NCI-H1436 treated with DMSO at 0.1 percent for 48 hours (cell line): ENCODE data around the gene SLC38A3.

Source experiments
- DNase-seq: peaks from one replicate; lab custom pipeline; 2025; lab: John Stamatoyannopoulos, UW

The SLC38A3 gene

DNA sequence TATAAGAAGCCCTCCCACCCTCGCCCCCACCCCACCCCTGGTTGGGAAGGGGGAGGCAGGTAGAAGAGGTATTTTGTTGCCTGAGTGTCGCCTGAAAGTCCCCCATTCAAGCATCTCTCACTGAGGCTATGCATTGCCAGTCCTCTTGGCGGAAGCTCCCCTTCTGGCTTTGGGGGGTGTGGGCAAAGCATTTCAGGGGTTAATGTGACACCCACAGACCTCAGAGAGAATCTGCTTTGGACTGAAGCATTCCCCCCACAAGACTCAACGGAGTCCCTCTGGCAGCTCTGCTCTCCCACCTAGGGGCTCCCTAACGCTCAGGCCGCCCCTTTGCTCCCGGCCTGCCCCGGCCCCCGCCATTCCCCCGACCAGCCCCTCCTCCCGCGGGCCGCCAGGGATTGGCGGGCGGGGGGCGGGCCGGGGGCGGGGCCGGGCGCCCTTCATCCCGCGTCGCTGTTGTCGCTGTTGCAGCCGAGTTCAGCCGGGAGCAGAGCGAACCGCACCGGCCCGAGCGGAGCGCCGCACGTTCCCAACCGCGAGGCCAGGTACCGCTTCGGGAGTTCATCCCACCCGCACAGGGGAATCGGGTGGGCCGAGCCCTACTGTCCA lies at the start of gene SLC38A3:
Gene SLC38A3, plus strand, starts transcription at position 468 of the 609 bp plus-strand sequence. CDS start 8,929 bp downstream, outside the sequence.
- no peak for DNase-seq

DNA sequence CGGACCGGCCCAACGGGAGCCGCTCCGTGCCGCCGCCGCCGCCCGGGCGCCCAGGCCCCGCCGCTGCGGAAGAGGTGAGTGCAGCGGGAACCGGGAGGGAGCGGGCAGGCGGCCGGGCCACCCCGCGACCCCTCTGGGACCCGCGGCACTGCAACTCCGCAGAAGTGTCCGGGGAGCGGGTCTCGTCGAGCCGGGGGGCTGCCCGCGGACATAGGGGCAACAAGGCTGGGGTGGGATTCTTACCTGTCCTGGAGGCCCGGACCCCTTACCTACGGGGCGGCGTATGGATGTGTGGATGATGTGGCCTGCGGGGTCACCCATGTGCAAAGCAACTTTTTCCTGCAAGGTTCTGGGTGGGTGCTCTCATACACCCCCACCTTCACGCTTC lies 49.6 kb upstream of the SLC38A3 start:
- no peak for DNase-seq

DNA sequence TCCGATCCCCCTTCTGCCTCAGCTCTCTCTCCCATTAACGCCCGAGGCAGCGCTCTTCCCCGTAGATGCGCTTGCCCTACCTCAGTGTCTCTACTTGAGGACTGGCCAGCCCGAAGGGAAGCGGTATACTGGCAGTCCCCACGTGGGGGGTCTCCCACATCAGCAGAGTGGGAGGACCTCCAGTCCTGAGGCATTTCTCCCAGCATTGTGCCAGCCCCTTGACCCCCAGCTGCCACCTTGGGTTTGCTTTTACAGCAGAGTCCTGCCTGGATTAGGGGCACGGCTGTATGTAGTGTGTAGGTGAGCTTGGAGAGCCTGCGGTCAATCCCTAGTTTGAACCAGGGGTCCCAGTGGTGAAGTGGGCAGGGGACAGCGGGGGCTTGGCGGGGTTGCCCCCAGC lies 49.2 kb upstream of the SLC38A3 start:
- no peak for DNase-seq

DNA sequence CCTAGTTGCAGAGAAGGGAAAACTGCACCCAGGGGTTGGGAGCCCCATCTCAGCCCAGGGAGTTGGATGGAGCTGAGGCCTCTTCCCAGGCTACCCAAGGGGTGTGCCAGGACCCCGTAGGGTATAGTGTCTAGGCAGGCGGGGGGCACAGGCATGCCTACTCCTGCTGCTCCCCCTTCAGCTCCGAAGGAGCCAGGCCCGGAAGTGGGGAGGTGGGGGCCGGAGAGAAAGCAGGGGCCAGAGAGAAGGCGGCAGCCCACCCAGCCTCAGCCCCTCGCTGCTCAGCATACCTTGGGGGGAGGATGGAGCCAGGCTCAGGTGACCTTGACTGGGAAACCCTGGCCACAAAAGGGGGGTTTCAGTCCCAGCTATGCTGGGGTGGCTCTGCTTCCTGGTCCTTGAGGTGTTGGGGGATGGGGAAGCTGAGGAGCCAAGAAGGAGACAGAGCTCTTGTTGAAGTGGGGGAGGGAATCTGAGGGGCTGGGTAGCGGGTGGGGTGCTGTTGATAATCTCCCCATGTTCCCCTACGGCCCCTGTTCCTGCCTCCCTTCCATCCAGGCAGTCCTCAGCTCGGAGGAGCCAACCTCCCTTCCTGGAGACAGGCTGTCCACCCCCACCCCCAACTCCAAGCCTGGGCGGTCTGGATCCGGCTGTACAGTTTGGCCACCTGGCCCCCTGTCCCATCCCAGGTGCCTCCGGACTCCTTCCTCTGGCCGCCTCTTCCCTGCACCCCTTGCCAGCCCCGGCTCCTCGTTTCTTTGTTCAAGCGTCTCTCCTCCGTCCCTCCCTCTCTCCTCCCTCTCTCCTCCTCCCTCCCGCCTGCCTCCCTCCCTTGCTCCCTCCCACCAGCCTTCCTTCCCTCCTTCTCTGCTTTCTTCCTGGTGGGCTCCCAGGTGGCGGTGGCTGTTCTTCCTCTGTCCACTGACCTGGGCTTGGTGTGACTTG lies 48.2 kb upstream of the SLC38A3 start:
- no peak for DNase-seq

DNA sequence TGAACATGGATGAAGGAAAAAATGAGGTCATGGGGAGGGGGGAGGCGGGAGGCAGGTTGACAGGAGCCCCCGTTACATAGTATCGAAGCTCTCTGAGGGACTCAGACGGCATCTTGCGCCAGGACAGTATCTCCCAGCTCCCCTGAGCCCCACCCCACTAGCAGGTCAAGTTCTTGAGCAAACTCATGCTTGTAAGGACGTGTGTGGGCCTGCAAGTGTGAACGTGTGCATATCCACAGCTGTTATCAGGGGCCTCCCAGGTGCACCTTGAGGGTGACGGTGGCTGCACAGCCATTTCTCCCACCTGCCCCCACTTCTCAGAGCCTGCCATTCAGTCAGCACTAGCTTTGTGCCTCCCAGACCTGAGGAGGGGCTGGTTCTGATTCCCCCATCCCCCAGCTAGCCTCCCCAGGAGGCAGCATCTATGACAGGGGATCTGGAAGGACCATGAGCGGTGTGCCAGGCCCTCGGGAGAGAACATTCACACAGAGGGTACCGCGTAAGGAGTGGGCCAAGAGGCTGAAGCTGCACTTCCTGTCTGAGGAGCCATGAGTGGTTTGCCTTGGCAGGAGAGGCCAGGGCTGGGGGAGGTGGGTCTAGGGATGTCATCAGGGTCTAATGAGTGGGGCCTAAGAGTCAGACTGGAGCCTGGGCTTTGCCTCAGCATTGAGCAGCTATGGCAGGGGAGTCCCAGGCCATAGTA lies 47.1 kb upstream of the SLC38A3 start:
- no peak for DNase-seq

DNA sequence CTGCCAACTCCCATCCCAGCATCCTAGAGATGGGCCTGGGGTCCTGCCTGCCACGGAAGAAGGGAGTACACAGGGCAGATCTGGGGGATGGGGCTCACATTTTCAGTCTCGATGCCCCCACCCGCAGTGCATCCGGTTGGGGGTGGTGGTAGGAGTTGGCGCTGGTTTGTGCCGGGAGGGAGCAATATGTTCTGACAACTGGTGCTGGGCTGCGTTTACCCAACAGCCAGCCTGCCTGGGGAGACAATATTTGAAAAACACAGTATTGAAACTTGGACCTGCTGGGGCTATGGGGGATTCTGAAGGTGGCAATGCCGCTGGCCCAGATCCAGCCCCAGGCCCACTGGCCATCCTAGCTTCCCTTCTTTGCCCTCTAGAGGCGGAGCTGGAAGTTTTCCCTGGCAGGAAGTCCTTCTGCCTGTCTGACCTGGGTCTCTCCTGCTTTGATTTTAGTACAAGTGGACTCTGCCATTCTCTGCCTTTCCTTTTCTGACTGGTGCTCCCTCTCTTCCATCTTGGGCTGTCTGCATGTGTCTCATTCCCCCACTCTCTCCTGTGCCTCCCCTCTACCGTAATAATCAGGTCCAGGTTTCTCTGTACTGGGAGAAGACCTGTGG lies 46.4 kb upstream of the SLC38A3 start:
- no peak for DNase-seq

DNA sequence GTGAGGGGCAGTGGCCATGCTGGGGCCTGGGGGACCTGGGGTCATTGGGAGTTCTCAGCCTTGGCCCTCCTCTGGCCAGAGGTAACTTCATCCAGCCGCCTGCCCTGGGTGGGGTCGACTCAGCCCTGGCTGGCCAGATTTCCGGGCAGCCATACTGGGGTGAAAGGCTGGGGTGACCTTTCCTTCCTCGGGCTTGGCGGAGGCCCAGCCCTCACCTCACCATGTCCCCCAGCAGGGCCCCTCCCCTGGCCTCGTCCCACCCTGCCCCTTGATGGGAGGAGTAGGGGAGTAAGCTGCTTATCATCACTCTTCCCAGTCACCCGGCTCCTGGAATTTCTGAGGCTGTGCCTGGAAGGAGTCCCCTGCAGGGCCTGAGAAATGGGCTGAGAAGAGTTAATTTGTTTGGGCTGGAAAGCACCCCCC lies 44.5 kb upstream of the SLC38A3 start:
- DNase-seq = no peak

DNA sequence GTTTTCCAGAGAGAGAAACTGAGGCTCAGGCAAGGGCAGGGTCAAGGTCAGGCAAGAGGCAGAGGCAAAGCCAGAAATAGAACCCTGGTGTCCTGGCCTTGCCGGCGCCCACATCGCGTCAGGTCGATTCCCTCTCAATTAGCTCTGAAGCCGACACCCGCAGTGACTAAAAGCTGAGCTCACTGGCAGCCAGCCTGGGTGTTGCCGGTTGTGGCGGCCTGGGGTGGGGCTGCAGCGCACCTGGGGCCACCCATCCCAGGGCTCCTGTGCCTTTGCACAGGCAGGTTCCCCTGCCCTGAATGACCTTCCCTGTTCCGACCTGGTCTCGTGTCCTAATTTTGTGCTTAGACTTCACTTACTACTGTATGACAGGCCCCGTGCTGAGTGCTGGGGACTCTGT lies 43.8 kb upstream of the SLC38A3 start:
- DNase-seq = no peak

DNA sequence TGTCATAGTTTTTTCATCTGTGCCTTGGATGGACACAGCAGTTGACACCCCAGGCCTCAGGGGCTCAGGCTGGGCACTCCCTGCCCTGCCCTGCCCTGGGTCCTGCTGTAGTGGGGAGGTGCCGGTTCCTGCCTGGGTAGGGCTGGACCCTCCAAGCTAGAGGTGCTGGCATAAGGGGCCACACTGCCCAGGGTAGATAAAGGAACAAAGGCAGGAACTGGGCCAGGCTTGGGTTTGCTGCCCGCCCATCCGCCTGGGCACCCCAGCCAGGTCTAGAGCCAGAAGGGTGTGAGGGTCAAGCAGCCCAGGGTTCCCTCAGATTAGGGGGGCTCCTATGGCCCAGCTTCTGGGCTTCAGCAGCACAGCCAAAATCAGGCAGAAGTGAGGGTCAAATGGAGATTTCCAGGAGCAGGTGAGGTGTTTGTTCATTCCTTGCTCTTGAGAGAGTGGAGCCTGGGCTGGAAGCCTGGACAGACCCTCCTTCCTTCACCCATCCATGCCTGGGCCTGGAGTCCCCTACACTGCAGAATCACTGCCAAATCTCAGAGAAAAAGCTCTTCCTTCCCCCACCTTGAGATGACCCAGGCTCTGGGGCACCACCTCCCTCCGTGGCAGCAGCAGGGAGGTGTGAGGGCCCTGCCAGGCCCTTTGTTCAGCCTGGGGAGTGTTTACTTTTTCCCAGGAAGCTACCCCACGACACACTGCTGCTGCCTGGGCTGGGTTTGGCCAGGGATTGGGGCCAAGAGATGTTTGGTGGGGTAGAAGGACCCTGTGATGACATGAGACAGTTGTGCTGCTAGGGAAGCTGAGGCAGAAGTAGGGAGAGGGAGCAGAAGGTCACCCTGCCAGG lies 42.8 kb upstream of the SLC38A3 start:
- DNase-seq = no peak

DNA sequence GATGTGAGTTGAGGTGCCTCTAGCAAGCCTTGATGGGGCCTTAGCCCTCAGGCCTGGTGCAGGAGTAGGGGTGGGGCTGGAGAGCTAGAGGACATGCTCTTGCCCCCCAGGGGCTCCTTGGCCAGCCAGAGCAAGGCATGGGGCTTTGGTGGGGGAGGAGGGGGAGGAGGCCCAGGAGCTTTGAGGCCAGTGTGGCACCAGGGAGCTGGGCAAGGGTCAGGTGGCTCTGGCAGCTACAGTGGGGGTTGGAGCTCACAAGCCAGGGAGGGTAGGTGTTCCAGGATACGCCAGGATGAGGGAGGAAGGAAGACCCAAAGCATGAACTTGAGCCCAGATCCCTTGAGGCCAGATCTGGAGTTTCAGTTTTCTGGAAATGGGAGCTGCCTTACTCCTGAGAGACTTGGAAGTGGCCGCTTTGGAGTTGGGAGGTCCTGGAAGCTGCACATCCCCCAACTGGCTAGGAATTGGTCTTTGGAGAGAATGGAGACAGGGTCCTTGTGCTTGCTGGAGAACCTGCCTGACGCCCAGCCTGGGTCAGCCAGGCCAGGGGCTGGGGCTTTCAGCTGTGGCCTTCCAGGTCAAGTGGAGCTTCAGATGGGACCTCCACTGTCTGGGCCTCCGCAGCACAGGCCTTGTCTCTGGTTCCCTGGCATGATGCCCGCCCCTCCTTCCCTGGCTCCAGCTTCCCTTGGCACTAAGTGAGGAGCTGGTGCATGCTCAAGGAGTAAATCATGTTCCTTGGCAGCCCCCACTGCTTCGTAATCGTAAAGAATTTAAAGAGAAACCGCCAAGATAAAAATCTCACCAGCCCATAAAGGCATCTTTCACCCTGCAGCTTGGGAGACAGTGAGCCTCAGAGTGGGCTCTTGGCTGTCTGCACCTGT lies 41.3 kb upstream of the SLC38A3 start:
- DNase-seq = no peak

DNA sequence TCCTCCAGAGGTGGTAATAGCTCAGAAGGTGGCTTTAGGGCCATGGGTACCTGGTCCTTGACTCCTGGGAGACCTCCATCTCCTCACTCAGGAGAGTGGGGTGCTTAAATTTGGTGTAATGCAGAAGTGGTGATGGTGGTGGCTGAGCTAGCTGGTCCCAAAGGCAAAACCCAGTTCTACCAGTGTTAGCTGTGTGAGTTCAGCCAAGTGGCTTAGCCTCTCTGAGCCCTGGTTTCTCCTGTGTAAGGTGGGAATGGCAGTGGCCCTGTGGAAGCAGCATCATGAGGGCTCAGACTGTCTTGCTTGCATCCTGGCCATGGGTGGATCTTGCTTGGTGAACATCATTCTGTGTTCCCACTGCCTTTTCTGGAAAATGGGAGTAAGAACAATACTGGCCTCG lies 40.6 kb upstream of the SLC38A3 start:
- no peak for DNase-seq

DNA sequence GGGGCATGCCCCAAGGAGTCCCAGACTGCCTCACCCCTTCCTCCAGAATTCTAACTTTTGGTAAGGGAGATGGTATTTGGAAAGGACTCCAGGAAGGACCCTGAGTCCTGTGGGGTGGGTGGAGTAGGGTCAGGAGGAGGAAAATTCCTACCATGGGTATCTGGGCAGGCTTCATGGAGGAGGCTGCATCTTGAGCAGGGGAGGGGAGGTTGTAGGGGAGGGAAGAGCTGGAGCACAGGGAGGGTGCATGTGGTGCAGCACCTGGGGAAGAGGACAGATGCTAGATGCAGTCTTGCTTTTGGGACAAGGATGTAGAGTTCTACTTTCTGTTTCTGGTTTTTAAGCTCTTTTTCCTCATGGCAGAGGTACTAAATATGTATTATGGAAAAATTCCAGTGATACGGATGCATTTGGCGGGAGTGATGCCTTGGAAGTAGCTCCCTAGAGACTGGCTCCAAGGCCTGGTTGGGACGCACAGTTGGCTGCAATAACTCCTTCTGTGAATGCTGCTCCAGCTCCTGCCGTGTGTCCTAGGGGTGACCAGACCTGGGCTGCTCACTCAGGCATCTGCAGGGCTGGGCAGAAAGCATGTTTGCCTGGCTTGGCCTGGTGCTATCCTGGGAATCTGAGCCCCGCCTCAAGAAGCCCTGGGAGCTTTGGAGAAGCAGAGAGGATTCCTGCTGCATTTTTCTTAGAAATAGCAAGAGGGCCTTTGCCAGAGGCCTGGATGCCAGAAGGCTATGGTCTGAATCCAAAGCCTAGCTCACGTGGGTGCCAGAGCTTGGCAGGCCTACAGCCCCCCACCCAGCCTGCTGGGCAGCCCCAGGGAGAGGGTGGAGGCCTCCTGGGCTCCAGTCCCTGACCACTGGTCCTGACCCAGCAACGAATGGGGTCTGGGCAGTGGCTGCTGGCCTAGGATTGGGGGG lies 39.8 kb upstream of the SLC38A3 start:
- no peak for DNase-seq

DNA sequence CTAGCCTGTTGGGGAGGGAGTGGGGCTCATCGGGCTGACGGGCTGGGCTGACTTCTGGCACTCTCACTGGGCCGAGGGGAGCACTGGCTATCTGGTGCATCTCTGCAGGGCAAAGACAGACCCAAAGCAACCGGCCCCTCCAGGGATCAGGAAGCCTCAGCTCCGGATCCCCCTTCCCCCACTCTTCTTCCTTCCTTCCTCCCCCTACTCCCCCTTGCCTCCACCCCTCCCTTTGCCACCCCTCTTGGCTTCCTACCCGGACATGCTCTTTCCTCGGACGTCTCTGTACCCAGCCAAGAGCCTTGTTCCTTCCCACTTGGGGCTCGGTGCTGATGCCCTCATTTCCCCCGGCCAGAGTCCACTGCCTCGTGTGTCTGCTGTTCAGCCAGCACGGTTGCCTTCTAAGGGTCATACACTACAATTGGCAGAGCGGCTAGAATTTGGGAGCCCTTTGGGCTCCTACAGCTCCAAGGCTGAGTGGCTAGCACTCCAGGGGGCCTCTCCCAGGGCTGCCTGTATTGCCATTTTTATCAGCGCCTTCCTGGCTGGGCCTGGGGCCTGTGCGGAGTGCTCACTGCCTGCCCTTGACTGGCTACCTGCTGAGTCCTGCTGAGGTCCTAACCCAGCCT lies 39.0 kb upstream of the SLC38A3 start:
- no peak for DNase-seq

DNA sequence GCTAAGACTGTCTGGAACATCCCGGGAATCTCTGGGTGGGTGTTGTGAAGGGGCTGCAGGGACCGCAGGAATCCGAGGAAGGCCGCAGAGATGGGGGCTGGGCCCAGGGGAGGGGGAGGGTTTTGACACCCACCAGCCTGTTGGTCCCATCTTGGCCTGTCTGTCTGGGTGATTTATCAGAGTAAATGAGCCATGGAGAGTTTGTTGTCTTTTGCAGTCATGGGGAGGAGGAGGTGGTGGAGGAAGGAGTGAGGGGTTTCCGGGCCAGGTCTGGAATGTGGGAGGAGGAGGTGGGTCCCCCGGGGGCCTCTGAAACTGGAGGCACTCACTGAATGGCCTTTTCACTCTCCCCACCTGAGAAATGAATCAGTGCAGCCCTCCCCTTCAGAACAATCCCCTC lies 38.5 kb upstream of the SLC38A3 start:
- DNase-seq = no peak

DNA sequence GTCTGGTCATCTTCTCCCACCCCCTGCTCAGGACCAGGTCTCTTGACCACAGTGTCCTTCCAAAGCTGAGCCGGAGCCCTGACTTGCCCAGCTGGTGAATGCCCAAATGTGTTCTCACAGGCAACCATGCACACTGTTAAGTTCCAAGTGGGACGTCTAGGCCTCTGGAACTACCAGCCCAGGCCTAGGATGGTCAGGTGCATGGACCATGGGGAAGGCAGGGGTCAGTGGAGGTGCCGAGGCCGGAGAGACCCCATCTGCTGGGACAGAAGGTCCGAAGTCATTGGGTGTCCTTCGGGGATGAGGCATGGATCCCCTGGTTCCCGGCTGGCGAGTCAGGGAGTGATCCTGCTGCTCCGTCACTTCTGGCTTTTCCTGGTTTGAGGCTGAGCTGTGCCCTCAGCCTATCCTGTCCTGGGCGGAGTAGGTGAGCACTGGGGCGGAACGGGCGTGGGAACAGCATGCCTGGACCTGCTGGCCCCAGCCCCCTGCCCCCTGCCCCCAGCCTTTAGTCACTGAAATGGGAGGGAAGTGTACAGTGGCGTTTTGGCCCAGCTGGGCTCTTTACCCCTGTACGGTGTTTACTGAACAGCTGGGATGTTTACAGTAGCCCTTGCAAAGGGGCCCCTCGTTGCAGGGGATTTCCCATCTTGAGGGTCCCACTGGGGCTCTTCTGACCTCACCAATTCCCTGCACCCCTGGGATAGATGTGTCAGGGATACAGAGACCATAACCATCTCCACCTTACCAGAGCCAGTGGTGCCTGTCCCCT lies 37.8 kb upstream of the SLC38A3 start:
- DNase-seq = no peak

DNA sequence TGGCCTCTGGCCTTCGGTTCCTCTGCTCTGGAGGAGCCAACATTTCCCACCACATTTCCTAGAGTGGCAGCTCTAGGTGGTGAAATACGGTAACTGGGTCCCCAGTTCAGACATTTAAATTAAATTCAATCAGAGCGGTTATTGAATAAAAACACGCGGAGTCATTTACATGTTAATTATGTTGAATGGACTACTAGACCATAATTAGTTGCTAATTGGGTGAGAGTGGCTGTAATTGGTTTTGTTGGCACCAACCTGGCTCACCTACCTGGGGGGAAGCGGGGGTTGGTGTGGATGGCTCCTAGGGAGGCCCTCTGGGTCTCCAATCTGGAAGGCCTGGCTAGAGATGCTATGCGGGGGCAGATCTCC lies 37.2 kb upstream of the SLC38A3 start:
- DNase-seq = no peak

DNA sequence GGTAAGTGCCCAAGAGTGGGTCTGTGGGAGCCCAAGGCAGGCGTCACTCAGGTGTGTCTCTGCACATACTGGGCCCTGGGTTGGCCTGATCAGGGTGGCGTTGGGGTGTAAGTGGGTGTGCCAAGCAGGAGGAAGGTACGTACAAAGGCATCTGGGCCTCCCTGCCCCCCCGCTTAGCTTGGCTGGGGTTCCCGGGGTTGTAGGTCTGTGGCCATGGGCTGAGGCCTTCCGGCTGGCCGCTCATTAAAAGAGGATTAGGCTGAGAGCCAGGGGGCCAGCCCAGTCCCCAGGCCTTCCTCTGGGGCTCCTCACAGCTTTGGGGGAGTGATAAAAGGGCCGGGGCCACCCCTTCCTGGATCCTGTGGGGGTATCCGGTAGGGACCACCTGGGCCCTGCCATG lies 36.7 kb upstream of the SLC38A3 start:
- DNase-seq = no peak

DNA sequence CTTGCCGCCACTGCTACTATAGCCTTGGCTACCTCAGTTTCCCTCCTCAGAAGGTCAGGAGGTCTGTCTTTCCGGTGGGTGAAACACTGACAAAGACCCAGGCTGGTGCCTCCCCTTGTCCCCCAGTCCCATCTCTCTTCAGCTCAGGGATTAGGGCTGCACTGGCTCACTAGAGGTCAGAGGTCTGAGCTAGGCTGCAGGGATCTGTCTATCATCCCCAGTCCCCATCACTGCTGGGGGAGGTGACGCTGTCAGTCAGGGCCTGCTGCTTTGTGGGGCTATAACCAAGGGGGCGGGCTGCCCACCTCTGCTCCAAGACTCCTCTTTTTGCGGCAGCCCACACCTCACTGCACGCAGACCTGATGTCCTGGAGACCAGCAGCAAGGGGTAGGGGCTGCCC lies 36.3 kb upstream of the SLC38A3 start:
- DNase-seq = no peak
